HG02623 (cell line): Measurements from ENCODE around the gene LOX.

Experiments
- ATAC-seq: cut with Tn5 transposase; IDR thresholded peaks from one replicate; pipeline ENCODE4 v1.9.1; 2021; ENCODE audit warnings: moderate library complexity; ENCODE audit not compliant: unreplicated experiment

LOX gene

DNA sequence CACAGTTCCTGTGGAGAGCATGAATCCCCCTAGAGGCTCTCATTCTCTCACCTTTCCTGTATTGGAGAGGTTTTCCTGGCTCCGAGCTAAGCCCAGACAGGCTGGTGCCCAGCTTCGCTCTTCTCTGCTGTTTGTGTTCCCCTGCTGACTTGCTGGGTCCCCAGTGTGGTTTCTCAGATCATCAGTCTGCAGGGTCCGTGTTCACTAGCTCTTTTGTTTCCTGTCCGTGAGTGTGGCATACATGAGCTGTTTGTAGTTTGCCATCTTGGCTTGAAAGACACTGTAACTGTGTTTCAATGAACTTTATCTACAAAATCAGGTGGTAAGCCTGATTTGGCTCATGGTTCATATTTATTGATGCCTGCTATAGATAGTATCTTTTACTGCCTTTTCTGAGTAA lies 23.8 kb downstream of the LOX start:
- no peak for ATAC-seq

DNA sequence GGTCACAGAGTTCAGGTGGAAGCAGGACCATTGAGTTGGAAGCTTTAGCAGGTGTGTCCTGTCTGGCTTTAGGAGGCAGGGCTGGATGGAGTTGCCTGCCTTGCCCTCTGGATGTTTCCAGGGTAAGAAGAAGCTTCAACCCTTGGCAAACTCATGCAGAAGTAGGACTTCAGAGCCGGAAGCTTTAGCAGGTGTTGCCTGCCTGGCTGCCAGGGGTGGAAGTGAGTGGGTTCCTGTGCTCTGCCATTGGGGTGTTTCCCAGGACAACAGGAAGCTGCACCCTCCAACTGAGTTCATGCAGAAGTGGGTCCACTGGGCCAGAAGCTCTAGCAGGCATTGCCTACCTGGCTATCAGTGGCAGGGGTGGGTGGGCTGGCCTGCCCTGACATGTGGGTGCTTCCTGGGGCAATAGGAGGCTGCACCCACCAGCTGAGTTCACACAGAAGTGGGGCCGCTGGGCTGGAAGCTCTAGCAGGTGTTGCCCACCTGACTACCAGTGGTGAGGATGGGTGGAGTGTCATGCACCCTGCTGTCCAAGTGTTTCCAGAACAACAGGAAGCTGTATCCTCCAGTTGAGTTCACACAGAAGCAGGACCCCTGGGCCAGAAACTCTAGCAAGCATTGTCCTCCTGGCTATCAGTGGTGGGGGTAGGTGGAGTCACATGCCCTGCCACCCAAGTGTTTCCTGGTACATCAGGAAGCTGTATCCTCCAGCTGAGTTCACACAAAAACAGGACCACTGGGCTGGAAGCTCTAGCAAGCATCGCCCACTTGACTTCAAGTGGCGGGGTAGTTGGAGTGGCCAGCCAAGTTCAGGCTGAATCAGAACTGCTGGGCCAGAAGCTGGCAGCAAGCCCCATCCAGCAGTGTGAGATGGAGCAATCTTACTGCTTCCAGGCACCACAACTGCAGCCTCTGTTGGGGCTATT lies 24.6 kb downstream of the LOX start:
- no peak for ATAC-seq

DNA sequence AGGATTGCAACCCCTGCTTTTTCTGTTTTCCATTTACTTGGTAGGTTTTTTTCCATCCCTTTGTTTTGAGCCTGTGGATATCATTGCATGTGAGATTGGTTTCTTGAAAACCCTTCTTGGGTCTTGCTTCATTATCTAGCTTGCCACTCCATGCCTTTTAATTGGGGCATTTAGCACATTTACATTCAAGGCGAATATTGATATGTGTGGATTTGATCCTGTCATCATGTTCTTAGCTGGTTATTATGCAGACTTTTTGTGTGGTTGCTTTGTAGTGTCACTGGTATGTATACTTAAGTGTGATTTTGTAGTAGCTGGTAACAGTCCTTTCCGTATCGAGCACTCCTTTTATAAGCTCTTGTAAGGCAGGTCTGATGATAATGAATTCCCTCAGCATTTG lies 26.5 kb downstream of the LOX start:
- ATAC-seq: no peak

DNA sequence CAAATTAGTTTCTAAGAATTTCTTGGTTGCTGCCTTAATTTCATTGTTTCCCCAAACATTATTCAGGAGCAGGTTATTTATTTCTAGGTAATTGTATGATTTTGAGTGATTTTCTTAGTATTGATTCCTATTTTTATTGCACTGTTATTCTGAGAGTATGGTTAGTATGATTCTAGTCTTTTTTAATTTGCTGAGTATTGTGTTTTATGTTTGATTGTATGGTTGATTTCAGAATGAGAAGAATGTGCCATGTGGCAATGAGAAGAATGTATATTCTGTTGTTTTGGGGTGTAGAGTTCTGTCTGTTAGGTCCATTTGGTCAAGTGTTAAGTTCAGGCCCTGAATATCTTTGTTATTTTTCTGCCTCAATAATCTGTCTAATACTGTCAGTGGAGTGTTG lies 27.1 kb downstream of the LOX start:
- no peak for ATAC-seq

DNA sequence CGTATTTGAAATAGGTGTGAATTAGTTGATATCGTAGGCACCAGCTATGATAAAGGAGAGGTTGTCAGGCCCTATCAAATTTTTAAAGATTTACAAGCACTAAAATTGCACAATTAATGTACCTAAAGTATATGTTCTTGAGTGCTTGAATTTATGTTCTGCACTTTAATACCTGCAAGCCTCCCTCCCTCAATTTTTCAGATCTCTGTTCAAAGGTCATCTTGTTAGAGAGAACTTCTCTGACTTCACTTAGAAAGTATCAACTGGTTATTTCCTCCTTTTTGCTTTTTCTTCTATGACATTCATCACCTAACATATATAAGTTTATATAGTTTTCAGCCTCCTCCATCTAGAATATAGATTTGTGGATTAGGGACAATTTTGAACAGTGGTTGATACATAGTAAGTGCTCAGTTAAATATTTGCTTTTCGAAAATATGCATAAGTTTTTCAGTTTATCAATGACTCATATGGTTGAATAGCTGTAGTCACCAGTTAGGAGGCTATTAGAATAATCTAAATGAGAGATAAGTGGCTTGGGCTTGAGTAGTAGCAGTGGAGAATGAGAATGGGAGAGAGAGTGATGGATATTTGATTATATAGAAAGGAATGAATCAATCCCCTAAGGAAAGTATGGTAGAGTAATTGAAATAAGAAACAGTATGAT lies 37.3 kb downstream of the LOX start:
- no peak for ATAC-seq

DNA sequence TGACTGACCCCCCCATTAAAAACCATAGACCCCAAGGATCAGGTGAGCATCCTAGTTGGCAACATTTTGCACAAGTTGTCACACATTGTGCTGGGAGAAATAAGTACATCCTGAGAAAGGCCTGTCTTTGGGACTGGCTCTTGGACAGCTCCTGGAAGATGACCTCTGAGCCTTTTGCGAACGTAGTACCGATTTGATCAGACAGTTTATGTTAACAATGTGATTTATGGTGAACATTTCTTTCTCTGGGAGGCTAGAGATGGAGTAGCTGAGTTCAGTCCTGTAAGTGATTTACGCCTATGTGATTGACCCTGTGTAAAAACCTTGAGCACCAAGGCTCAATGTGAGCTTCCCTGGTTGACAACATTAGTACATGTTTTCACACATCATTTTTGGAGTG lies 41.7 kb downstream of the LOX start:
- ATAC-seq: no peak

DNA sequence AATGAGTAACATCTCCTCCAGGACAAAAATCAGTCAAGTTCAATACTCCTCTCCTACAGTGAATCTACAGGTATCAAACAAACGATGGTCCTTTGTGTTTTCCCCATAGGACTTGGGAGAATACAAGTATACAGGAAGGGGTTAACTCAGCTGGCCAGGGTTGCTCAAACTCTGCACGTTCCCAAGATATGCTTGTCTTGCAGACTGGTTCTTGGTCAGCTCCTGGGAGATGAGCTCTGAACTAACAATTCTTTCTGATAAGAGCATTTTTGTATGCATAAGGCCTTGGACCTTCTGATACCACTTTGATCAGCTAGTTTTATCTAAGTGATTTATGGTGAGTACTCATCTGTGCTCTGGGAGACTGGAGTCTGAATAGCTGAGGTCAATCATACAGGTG lies 42.1 kb downstream of the LOX start:
- ATAC-seq: no peak

DNA sequence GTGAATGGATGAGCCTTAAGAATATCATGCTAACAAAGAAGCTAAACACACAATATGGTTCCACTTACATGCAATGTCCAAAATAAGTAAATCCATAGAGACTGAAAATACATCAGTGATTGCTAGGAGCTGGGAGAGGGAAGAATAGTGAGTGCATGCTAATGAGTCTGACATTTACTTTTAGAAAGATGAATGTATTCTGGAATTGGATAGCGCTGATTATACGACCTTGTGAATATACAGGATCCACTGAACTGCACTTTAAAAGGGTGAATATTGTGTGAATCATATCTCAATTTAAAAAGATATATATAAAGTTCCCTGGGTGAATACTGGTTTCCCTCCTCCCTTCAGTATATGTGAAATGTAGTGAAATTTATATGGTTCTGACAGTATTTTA lies 46.2 kb downstream of the LOX start:
- no peak for ATAC-seq

DNA sequence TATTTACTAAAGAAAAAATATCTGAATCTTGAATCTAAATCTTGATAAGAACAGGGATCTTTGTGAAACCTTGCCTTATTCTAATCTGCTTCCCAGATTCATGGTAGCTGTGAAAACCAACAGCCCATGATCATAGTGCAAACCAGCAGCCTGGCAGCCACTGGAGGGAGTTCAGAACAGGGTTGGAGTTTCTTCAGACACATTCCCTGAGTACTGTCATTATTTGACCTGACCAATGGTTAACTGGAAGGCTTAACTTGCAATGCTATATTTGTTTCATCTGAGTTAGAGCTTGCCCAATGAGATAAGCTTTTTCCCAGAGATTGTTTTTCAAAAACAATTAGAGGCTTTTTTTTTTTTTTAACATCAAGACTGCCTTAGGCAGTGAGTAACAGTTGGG lies 47.8 kb downstream of the LOX start:
- no peak for ATAC-seq

DNA sequence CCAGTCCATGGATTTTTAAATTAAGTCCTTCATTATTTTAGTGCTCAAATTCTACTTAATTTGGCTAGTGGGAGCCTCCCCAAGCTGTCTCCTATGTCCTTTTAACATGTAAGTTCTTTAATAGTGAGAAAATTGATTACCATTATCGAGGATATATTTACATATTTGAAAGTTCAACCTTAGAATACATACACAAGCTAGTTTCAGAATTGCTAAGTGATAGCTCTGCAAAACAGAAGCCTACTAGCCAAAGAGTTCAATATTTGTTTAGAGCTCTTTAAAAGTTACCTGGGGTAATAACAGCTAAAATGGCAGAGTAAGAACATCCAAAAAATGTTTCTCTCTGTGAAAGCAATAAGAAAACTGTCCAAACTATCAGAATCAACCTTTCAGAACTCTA lies 48.2 kb downstream of the LOX start:
- ATAC-seq: no peak

DNA sequence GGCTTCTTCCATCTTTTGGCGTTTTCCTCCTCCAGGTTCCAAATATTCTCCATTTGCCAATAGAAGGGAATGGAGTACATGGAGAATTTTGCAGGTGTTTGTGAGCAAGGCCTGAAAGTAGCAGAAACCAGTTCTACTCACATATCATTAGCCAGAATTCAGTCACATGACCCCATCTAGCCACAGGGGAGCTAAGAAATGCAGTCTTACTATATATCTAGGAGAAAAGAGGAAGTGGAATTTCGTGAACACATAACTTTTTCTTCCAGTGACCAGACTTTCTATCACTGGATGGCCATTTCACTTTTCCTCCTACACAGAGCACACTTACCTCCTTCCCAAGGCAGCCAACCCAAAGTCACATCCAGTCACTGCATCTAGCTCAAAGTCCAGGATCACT lies 55.1 kb downstream of the LOX start:
- no peak for ATAC-seq

DNA sequence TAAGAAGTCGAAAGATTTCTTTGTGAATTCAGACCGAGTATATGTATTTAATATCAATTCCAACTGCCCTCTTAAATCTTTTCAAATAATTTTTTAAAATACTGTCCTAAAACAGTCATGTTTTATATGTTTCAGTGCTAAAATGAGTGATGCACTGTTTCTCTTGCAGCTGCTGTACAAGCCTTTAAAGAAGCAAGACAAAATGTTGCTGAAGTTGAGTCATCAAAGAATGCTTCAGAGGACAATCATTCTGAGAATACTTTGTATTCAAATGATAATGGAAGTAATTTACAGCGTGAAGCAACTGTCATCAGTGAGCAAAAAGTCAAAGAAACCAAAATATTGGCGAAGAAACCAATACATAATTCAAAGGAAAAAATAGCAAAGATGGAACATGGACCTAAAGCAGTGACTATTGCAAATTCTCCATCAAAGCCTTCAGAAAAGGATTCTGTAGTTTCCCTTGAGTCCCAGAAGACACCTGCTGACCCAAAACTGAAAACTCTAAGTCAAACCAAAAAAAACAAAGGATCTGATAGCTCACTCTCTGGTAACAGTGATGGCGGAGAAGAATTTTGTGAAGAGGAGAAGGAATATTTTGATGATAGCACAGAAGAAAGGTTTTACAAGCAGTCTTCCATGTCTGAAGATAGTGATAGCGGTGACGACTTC lies 58.0 kb downstream of the LOX start:
- ATAC-seq: no peak

DNA sequence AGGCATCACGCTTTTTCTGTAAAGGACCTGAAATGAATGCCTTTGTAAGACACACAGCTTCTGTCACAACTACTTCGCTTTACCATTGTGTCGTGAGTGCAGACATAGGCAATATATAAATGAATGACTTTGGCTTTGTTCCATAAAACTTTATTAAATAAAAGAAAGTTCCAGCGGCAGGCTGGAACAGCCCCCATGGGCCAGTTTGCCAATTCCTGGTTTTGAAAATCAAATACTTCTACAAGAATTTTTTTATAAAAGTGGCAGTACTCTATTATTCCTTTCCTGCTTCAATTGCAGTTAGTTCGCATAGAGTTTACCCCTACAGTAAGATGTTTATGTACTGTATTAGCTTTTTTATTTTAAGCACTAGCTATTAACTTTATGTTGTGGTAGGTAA lies 62.6 kb downstream of the LOX start:
- no peak for ATAC-seq

DNA sequence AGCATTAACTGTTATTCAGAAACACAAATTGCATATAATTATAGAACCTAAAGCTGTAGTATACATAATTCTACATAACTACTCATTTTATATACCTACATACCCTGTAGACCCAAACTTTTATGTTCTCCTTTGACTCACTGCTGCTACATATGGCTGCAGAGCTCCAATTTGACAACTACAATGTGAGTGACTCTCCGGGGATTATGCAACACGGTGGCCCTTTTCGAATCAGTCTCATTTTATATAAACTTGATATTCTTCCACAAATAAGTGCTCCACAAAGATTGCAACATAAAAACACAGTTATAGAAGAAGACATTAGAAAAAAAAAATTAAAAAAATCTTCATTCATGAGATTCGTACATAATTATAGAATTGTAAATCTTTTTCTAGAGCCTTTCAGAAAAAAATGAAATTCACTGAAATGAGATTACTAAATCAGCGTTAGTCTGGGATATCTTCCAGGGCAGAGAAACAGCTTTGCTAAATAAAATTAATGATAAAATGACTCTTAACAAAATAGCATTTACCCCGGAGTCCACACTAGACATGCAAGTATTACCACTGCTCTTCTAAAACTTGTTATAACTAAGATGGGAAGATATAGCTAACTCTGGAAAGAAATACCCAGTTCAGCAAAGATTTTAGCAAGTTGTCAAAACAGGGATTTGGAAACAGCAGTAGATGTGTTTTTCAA lies 63.7 kb downstream of the LOX start:
- no peak for ATAC-seq
